G401 (cell line): ENCODE measurements around the gene UCN2. TPM values are rescaled to one million over a fixed set of nuclear protein-coding genes. Genes with fewer than 3 reads are reported as not detected.

Experiments used
- DNase-seq: peaks from one replicate; pipeline ENCODE4 v3.0.0-alpha.2; 2015; ENCODE audit warnings: low spot score
- in situ Hi-C: cut with HindIII; loops from 2 replicates; pipeline ENCODE4 v1.10.0; 2016; ENCODE audit warnings: low sequenced_read_pairs, mixed read lengths
- total RNA-seq: library from RNA; depleted of rRNA; stranded (reverse); fragments of >200 nt; shearing (Covaris generic); gene quantifications from 2 replicates; pipeline ENCODE4 v1.2.3, GENCODE V29; 2014; rRNA removed

UCN2 gene, protein sequence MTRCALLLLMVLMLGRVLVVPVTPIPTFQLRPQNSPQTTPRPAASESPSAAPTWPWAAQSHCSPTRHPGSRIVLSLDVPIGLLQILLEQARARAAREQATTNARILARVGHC
- total RNA-seq = not detected in 2 replicates

DNA sequence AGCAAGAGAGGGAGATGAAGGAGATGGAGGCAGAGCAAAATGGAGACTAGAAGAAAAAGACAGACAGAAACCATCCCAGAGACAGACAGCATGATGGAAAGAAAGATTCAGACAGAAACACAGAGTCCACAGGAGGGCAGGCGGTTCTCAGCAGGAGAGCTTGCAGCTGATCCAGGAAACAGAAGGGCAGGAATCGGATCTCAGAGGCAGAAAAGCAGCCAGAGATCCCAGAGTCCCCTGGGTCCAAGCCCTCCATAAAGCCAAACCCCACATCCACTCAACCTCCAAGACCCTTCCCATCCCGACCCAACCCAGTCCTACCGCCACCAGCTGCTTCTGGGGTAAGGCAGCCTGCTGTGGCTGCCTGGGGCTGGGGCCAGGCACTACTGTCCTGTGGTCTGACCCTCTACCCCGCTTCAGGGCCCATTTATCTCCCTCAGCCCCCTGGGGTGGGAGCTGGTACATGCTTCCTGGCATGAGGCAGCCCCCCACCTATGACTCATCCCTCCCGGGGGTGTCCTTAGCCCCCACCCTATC, at the start of gene UCN2:
Gene UCN2, minus strand, starts transcription at position 400 of the 537 bp plus-strand sequence. CDS start 657 bp downstream, outside the sequence.
- in situ Hi-C loops = no loop called here
- no peak for DNase-seq

DNA sequence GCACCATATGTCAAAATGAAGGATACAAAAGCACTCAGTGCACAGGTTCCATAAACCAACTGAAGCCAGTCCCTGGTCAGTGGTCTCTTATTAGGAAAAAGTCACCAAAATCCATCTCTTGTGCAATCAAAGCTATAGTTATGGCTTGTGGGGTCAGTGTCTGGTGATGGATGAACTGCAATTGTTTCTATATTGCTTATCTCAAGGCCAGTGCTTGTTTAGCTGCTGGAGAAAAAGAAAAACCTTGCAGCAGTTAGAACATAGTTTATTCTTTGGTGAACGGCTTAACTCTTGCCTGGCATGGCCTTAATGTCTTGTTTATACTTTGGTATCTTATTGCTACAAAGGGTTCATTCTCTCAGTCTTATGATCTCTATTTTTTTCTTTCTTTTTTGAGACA, 48.7 kb upstream of the UCN2 start:
- in situ Hi-C loops = no loop called here

DNA sequence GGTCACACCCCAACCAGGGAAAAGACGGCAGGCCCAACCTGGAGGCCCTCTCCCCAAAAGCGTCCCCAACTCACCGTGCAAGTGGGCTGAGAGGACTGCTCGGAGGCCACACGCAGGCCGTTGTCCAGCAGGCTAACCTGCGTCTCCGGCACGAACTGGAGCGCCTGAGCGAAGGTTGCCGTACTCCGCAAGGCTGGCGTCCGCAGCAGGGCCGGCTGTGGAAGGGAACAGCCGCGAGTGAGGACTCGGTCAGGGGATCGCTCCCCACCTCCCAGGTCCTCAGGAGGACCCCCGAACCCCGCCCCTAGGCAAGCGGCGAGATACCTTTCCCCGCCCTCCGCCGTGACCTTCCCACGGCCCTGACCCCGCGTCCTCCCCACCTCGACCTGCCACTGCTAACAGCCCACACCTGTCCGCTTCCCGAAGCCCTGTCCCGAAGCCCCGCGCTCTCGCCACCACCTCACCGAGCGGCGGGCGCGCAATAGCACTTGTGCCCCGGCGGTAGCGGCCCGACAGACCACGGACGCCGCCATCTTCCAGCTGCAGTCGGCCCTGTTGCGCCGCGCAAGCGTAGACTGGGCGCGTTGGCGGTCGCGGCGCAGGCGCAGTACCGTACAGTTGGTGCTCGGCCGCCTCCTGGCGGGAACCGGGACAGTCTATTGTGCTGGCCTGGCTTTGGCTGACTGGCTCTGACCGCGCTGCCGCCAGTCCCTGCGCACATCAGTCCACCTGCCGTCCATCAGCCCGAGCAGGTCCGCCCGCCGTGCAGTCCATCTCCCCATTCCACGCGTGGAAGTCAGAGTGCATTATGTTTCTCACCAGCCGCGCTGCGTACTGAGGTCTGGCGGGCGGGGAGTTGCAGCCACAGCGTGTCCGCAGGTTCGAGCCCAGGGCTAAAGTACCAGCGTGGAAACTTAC, 45.8 kb upstream of the UCN2 start, which contains the start of gene UQCRC1:
Gene UQCRC1, minus strand, starts transcription at position 559 of the 918 bp plus-strand sequence. Its CDS starts 26 bp downstream, at position 533.
- peak; percentile 90 for DNase-seq
- in situ Hi-C loops = no loop called here

More for the DNA sequence above, 48.7 kb upstream of the UCN2 start:
- DNase-seq = no peak

DNA sequence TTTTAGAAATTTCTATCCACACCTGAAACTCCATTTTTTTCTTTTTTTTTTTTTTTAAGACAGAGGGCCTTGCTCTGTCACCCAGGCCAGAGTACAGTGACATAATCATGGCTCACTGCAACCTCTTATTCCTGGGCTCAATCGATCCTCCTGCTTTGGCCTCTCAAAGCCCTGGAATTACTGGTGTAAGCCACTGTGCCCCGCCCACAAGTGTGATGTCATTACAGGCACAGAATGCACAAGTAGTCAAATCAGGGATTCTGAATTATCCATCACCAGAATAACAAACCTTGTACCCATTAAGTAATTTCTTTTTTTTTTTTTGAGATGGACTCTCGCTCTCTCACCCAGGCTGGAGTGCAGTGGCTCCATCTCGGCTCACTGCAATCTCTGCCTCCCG, 43.9 kb upstream of the UCN2 start:
- in situ Hi-C loops = no loop called here
- DNase-seq = no peak

DNA sequence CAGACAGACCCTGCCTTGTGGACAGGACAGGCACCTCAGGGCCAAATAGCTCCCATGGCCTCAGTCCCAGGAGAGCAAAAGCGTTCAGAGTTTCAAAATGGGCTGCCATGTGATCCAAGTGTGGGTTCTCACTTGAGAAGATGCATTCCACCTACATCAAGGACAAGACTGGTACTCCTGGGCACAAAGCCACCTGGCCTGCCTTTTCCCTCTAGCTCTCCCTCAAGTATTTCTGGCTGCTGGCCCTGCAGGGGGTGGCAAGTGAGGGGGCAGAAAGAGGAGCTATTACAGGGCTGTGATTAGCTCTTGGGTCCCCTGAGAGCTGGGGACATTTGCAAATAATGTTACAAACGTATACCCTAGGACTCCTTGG, 38.0 kb upstream of the UCN2 start:
- DNase-seq = no peak

DNA sequence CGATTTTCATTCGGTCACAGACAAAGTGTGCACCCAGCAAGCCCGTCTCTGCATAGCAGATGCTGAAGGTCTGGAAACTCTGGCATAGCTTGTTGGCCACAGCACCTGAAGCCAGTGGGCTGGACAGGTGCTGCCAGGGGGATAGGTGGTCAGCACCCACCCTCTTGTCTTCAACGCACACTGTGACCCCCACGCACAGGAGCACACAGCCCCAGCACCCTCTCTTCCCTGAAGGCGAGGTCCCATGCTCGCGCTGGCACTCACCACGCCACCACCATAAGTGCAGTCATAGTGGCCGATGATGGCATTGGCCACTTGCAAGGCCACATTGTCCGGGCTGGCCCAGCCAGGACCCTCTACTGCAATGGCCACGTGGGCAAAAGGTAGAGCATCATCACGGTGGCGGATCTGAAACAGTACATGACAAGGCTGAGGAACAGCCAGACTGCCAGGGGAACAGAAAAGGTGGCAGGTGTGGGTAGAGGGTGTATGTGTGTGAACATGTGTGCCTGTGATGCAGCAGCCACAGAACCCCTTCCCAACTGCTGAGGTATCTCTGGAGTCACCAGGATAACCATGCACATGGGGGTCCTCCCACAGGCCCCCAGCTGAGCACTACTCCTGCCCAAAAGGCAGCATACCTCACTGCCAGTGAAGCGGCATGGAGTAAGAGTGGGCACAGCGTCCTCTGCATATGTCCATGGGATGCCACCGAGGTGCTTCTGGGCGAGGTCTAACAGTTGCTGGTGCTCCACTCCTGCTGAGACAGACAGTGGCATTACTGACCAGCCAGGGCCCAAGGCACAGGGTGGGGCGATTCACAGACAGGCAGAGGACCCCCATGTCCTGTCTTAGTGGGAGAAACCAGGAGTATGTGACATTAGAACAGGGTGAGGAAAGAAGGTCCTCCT, 37.4 kb upstream of the UCN2 start:
- in situ Hi-C loops = no loop called here
- no peak for DNase-seq

More for the DNA sequence above, 38.0 kb upstream of the UCN2 start:
- in situ Hi-C loops = no loop called here

DNA sequence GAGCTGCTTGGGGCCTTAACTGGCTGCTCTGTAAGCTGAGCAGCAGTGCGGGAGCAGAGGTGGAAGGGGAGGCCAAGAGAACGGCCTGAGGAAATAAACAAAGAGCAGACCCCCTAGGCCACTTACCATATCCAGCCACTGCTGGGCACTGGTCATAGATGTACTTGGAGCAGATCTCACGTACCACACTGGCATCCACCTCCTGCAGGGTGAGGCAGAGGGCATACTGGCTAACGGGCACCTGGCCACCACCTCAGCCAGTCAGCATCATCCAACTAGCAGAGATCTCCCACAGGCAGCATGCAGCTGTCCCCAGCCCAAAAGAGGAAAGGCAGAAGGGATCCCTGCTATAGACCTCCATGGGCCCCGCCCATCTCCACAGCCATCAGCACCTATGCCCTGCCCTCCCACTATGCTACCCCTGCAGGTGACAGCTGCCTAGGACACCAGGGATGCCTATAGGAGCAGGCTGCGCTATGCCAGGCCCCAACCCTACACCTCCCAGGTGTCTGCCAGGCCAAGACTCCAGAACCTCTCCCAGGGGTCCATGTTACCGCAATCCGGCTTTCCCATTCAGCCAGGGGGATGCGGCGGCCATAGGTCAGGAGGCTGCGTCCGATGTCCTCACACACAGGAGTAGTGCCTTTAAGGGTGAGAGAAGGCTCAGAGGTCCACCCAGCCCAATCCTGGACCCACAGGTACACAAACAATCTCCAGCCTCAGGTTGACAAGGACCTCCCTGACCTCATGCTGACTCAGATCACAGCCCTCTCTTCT, 36.1 kb upstream of the UCN2 start:
- in situ Hi-C loops = no loop called here
- no peak for DNase-seq

DNA sequence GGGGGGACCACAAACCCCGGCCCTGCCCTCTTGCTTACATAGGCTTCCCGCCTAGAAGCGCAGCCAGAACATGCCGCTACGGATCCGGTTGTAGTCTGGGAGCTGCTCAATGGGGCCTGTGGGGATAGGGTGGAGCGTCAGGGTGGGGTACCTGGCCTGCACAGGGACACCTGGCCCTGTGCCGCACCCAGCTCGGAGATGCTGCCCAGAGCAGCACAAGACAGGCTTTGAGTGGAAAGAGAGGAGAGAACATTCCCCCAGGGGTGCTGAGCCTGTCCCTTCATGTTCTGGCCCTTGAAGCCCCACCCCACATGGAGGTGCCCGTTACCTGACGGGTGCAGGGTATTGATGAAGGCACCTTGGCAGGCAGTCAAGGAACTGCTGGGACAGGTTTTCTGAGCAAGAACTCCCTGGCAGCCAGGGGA, 35.5 kb upstream of the UCN2 start:
- DNase-seq = no peak
- in situ Hi-C loops = no loop called here

DNA sequence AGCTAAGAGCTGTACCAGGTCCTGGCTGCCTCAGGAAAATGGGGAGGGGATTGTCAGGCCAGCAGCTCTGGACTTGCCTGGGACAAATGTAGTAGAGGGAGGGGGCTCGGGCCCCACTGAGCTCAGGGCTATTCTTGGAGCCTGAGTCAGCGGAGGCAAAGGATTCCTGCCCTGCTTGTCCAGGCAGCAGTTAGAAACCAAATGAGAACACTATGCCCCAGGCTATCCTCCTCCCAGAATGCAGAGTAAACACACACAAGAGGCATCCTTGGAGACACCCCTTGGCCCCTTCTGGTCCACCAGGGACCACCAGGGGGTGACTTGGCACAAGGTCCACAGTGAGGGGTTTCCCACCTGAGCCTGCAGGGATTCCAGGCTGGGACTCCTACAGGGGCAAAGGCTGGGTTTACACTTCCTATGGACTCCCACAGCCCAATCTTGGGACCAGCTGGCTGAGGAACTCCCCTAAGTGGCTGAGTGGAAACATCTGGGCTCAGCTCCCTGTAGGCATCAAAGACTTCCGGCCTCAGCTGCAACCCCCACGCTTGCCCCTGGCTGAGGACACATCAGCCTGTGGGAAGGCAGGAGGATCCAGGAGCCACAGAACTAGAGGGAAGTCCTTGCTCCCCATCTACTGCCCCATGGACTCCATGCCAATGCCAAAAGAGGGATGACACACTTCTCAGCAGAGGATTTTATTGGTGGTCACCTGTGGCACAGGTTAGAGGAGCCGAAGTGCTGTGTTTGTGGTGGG, 34.9 kb upstream of the UCN2 start:
- no peak for DNase-seq
- in situ Hi-C loops = no loop called here

DNA sequence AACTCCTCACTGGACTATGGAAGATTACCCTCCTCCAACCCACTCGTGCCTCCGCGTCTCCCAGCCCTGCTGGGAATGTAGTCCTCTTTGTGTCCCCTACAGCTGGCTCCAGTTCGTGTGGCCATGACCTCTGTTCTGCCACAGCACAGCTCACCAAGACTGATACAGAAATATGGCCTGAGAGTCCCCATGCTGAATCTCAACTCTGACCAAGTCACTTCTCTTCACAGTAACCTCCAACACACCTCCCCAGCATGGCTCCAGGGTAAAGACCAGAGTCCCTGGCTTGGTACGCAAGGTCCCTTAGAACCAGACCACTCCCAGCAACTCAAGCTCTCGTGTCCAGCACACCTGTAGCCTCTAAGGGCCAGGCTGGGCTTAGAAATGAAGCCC, 33.8 kb upstream of the UCN2 start:
- in situ Hi-C loops = no loop called here

DNA sequence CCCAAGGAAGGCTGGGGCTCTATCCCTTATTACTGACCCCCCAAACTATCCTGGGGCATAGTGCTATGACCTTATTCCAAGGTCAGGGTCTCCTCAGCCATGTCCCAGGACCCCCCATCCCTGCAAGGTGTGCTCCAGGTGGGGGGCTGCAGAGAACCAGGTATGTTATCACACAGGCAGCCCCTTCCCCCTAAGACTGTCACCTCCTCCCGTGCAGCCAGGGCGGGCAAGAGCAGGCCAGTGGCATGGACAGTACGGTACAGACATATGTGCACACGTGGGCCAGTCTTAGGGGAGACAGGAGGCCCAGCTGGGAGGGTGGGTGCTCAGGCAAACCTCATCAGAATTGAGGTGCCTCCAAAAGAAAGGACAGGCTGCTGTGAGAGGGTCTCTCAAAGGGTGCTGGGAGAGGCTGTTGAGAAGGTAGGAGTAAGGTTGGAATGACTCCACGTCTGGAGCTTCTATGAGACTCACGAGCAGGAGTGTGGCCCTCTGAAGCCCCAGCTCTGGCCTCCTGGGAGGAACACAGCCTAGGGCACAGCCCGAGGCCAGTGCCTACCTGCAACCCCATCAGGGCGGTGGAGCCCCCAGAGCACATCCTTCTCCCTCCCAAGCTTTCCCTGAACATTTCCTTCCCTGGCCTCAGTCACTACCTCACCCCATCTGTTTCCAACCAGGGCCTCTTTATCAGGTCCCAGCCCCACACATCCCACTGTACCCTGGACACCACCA, 33.3 kb upstream of the UCN2 start:
- in situ Hi-C loops = no loop called here
- no peak for DNase-seq

More for the DNA sequence above, 33.8 kb upstream of the UCN2 start:
- DNase-seq = no peak

DNA sequence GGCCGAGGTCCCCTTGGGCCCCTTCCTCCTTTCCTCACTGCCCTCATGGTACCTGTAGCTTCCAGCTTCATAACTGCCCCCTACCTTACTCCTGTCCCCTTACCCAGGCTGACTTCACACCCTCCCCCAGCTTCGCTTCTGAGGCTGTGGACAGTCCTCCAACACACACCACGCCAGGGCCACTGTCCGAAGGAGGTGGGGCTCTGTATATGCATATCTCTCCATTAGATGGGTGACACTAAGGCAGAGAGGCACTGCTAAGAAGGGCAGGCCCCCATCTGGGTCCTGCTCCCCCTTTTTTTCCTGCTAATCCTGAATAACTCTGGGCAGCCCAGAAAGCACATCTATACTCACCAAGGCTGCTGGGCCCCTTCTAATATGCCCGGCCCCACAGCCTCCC, 32.6 kb upstream of the UCN2 start:
- in situ Hi-C loops = no loop called here
- no peak for DNase-seq

DNA sequence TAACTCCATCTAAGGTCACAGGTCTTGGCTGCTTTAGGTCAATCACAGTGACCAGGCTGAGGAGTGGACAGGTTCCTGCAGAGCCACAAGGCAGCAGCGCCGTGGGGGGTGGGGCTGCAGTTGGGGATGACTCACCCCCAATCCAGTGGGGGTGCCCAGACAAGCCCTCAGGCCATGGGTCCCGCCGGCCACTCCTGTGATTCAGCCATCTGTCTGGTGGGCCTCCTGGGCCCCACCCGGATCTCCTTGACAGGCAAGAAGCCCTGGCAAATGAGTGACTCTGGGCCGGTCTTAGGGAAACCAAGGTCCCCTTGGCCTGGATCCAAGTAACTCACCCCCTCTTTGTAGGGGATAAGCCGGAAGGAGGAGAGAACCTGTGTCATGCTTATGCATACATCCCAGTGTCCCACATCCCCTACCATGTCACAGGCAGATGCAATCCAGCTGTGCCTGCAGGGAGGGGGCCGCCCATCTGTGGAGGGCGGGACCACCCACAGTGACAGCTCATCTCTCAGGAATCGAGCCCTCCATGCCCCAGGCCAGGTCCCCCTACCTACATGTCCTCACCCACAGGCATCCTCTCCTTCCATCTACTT, 32.0 kb upstream of the UCN2 start:
- in situ Hi-C loops = no loop called here
- DNase-seq = no peak

DNA sequence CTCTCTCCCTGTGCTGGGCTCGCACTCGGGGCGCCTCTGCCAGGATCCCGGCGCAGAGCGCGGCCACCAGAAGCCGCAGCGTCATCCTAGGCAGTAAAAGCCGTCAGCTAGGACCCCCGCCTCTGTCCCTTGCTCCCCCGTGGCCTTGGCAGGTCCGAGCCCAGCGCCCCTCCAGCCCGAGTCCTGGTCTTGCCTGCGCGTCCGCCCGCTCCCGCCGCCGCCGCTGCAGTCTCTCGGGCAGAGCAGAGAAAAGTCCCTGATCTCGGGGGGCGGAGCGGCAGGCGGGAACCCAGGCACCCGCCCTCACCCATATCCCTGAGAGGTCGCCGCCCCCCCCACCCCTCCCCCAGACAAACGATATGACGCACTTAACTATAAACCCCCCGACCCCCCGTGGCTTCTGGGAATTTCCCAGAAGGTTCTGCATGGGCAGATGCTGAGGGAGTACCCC, 31.5 kb upstream of the UCN2 start, which contains the start of gene COL7A1:
Gene COL7A1, minus strand, starts transcription at position 255 of the 451 bp plus-strand sequence. Its CDS starts 170 bp downstream, at position 85.
- DNase-seq = no peak
- in situ Hi-C loops = no loop called here

DNA sequence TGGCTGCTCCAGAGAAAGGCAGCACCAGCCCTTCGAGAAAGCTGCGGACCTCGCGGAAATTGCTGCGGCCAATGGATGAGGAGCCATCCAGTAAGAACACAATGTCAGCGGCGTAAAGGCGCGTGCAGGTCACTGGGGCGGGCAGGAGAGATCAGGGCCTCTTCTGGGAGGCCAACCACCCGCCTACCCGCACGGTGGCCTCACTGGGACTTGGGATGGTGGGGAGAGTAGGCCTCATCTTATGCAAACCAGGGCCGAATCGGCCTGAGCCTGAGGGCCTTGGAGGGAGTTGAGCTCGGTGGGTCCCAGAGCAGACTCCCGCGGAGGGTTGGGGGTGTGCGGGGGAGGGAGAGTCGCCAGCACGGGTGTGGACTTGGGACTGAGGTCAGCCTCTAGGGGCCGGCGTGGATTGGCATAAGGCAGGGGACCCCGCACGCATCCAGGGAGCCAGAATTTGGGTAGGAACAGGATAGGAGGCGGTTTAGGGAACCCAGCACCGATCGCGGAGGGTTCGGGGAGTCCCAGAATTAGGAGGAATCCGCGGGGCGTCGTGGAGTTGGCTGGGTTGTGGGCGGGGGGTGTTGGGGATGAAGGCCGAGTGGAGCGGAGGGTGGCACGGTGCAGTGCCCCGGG, 31.0 kb upstream of the UCN2 start:
- DNase-seq = no peak
- in situ Hi-C loops = no loop called here

DNA sequence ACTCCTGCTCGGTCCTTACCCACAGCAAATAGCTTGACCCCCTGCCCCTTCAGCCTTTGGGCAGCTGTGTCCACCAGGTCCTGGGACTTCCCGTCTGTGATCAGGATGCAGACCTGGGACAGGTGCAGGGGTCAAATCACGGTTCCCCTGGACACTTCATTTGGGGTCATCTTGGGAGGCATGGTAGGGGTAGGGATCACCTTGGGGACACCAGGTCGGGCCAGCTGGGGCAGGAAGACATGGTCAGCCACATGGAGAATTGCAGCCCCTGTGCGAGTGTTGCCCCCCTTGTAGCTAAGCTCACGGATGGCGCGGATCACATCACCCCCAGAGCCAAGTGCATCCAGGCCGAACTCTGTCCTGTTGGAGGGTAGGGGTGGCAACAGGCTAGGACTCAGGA, 29.8 kb upstream of the UCN2 start:
- DNase-seq = no peak
- in situ Hi-C loops = no loop called here
